Ishikawa (cell line): ENCODE results near the gene PAIP2.

Experiments used
- CEBPB ChIP-seq: IDR thresholded peaks from 2 replicates; pipeline ENCODE4 v1.6.1; 2012
- CREB1 ChIP-seq: IDR thresholded peaks from 2 replicates; pipeline ENCODE4 v1.6.1; 2012; ENCODE audit warnings: low read depth
- EGR1 ChIP-seq: IDR thresholded peaks from 2 replicates; pipeline ENCODE4 v1.6.1; 2012
- EP300 ChIP-seq: IDR thresholded peaks from 2 replicates; pipeline ENCODE4 v1.6.1; 2012; ENCODE audit warnings: borderline replicate concordance
- FOXM1 ChIP-seq: IDR thresholded peaks from 2 replicates; pipeline ENCODE4 v1.6.1; 2012; ENCODE audit warnings: low read depth, borderline replicate concordance
- NFIC ChIP-seq: IDR thresholded peaks from 2 replicates; pipeline ENCODE4 v1.6.1; 2012
- RAD21 ChIP-seq: IDR thresholded peaks from 2 replicates; pipeline ENCODE4 v1.6.1; 2012; ENCODE audit warnings: low read depth
- REST ChIP-seq: IDR thresholded peaks from 2 replicates; pipeline ENCODE4 v1.6.1; 2012; ENCODE audit warnings: low read depth, mild to moderate bottlenecking
- TAF1 ChIP-seq: IDR thresholded peaks from 2 replicates; pipeline ENCODE4 v1.6.1; 2012; ENCODE audit warnings: low read depth, mild to moderate bottlenecking
- TCF12 ChIP-seq: IDR thresholded peaks from 2 replicates; pipeline ENCODE4 v1.6.1; 2012; ENCODE audit warnings: low read depth
- TEAD4 ChIP-seq: IDR thresholded peaks from 2 replicates; pipeline ENCODE4 v1.6.1; 2012
- YY1 ChIP-seq: IDR thresholded peaks from 2 replicates; pipeline ENCODE4 v1.6.1; 2012; ENCODE audit warnings: low read depth
- ZBTB7A ChIP-seq: IDR thresholded peaks from 2 replicates; pipeline ENCODE4 v1.6.1; 2012; ENCODE audit warnings: low read depth
- TF ChIP-seq, protein P1 (sequence below): IDR thresholded peaks from 2 replicates; pipeline ENCODE4 v1.6.1; 2012
- TF ChIP-seq, protein P2 (sequence below): IDR thresholded peaks from 2 replicates; pipeline ENCODE4 v1.6.1; 2012

PAIP2 gene

DNA sequence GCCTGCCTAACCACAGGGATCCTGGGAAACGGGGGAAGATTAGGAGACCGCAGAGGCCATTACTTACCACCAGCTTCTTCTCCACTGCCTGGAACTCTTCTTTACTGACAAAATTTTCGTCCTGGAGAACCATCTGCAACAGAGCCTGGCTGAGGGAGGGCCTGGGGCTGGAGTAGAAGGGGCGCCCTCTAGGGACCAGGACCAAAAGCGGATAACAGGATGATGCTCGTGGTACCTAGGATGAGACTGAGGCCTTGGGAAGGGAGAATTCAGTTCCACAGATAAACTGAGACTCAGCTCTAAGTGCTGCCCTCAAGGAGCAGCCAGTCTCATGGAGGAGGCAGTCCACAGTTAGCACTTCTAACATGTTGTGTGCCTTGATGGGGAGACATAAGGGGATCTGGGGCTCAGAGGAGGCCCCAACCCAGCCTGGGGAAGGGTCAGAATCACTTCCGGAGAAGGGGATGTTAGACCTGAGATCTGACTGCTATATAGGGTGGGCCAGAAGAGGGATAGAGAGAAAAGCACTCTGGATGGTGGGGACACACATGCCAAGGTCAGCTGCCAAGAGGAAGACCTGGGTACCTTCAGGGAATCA is 61.0 kb downstream of the PAIP2 start:
- TF ChIP-seq RAD21: peak; percentile 74
- TF ChIP-seq TEAD4: no peak

- TF ChIP-seq, protein P1, sequence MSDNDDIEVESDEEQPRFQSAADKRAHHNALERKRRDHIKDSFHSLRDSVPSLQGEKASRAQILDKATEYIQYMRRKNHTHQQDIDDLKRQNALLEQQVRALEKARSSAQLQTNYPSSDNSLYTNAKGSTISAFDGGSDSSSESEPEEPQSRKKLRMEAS: no peak
- TF ChIP-seq TAF1 (no peak), ZBTB7A (no peak), TEAD4 (no peak), RAD21 (no peak), YY1 (no peak), EGR1 (no peak), NFIC (no peak), TCF12 (no peak), EP300 (no peak), CEBPB (no peak), CREB1 (no peak)
- TF ChIP-seq, protein P2, sequence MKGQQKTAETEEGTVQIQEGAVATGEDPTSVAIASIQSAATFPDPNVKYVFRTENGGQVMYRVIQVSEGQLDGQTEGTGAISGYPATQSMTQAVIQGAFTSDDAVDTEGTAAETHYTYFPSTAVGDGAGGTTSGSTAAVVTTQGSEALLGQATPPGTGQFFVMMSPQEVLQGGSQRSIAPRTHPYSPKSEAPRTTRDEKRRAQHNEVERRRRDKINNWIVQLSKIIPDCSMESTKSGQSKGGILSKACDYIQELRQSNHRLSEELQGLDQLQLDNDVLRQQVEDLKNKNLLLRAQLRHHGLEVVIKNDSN: no peak
These were observed 61.7 kb downstream of the PAIP2 start for GRCh38 chr5:139403418-139403786.

- TF ChIP-seq, protein P2: 0 out of 2 replicates have a peak, but pooled peaks have one; percentile 12
- TF ChIP-seq TCF12 (no peak; the same call in 1 of the 2 replicates), CEBPB (no peak), EGR1 (peak; percentile 98), NFIC (no peak), CREB1 (peak; percentile 75), RAD21 (no peak), REST (no peak), ZBTB7A (no peak), EP300 (peak; percentile 18; the same call in 1 of the 2 replicates), TAF1 (no peak; the same call in 1 of the 2 replicates), FOXM1 (no peak), TEAD4 (peak; percentile 70), YY1 (peak; percentile 92)
- TF ChIP-seq, protein P1: peak; percentile 83
These were observed 62.3 kb downstream of the PAIP2 start, which contains the start of gene SPATA24 for GRCh38 chr5:139403787-139404483. Gene SPATA24, minus strand, starts transcription at chr5:139404089. Its CDS starts 29 bp downstream, at chr5:139404060.

DNA sequence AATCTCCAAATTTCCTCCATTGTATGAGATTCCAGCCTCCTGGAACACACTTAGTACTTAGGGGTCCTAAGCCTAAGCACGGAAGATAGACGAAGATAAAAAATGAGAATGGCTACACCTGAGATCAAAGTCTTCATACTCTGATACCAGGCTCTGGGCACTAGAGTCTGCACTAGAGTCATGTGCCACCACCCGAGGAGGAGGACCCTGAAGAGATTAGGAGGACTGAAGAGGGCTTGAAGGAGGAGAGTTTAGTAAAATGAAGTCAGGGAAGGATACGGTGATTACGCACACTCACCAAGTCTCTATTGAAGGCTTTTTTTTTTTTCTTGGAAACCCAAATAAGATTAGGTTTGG is 62.8 kb downstream of the PAIP2 start:
- TF ChIP-seq CEBPB: no peak
- no peak for TF ChIP-seq TAF1
- no peak for TF ChIP-seq REST
- TF ChIP-seq, protein P1: no peak
- no peak for TF ChIP-seq EP300
- no peak for TF ChIP-seq YY1
- TF ChIP-seq CREB1: no peak
- no peak for TF ChIP-seq NFIC
- no peak for TF ChIP-seq RAD21
- TF ChIP-seq TCF12: no peak
- TF ChIP-seq, protein P2: no peak
- TF ChIP-seq TEAD4: no peak
- no peak for TF ChIP-seq EGR1
- TF ChIP-seq FOXM1: no peak
- TF ChIP-seq ZBTB7A: no peak

GRCh38 chr5:139406963-139407362 is 65.3 kb downstream of the PAIP2 start:
- TF ChIP-seq TCF12: no peak
- TF ChIP-seq TEAD4: no peak
- TF ChIP-seq CEBPB: no peak
- no peak for TF ChIP-seq TAF1
- TF ChIP-seq REST: no peak
- no peak for TF ChIP-seq EGR1
- TF ChIP-seq EP300: no peak
- no peak for TF ChIP-seq CREB1
- TF ChIP-seq, protein P2: no peak
- TF ChIP-seq, protein P1: no peak
- TF ChIP-seq RAD21: no peak
- no peak for TF ChIP-seq FOXM1
- no peak for TF ChIP-seq NFIC
- TF ChIP-seq ZBTB7A: no peak
- no peak for TF ChIP-seq YY1
